ENCODE measurements around the gene LAMP2. TPM values are rescaled to one million over a fixed set of nuclear protein-coding genes. Genes with fewer than 3 reads are reported as not detected.

The LAMP2 gene
- total RNA-seq, 2 donors from 2014 or later: 43.4 to 77.2 TPM

- TF ChIP-seq, protein P1, sequence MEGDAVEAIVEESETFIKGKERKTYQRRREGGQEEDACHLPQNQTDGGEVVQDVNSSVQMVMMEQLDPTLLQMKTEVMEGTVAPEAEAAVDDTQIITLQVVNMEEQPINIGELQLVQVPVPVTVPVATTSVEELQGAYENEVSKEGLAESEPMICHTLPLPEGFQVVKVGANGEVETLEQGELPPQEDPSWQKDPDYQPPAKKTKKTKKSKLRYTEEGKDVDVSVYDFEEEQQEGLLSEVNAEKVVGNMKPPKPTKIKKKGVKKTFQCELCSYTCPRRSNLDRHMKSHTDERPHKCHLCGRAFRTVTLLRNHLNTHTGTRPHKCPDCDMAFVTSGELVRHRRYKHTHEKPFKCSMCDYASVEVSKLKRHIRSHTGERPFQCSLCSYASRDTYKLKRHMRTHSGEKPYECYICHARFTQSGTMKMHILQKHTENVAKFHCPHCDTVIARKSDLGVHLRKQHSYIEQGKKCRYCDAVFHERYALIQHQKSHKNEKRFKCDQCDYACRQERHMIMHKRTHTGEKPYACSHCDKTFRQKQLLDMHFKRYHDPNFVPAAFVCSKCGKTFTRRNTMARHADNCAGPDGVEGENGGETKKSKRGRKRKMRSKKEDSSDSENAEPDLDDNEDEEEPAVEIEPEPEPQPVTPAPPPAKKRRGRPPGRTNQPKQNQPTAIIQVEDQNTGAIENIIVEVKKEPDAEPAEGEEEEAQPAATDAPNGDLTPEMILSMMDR (IDR thresholded peaks at IDR 0.05): no peak
- H3K27me3 ChIP-seq: no peaks in the 10 kb centered on the region
- no peak overlapping the region for H3K4me3 ChIP-seq
- no peaks in the 10 kb centered on the region for H3K36me3 ChIP-seq
- no peaks in the 10 kb centered on the region for H3K9me3 ChIP-seq
- DNase-seq: no peak
- intact Hi-C loops (cut with DNase I): loop anchor here (5.0 kb wide), 1 partner anchor 97 kb away; no protein-coding TSS in a partner anchor
- H3K4me1 ChIP-seq: no peaks in the 10 kb centered on the region
- H3K9ac ChIP-seq (ENCODE audit: low read depth in 2 of 2, low read length in 2 of 2): no peak overlapping the region
- no peak overlapping the region for H3K27ac ChIP-seq
Observed at GRCh38 chrX:120379937-120380681, 89.0 kb downstream of the LAMP2 start.

DNA sequence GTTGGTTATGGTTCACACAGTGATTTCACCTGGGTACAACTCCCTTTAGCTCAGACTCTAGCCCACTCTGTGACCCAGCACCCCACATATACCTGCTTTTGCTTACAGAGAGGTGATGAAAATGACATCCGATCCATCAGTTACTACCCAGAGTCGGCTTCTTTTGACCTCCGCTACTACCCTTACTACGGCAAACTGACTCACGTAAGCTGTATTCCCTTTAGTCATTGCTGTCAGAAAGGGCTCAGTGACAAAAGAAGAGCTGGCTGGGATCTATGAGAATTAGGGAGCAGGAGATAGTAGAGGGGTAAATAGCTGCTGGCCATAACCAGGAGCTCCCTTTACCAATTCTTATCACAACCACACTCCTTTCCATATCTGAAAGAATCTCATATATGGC lies 90.5 kb downstream of the LAMP2 start:
- Histone ChIP-seq H3K9me3 (no peaks in the 10 kb centered on the region), H3K4me1 (no peaks in the 10 kb centered on the region), H3K27ac (no peak overlapping the region), H3K4me3 (no peak overlapping the region), H3K9ac (ENCODE audit: low read depth in 2 of 2, low read length in 2 of 2) (no peak overlapping the region), H3K27me3 (no peaks in the 10 kb centered on the region), H3K36me3 (no peaks in the 10 kb centered on the region)
- DNase-seq: no peak
- intact Hi-C loops (cut with DNase I): no loop called here
- TF ChIP-seq, protein P1 (IDR thresholded peaks at IDR 0.05): no peak

Other genes with a start within 250 kb of the LAMP2 start
- gene ZBTB33, start 218.5 kb downstream of the LAMP2 start, total RNA-seq: 10 to 100 TPM; 11.3 to 13.6 TPM
- gene TMEM255A, start 157.8 kb downstream of the LAMP2 start, total RNA-seq: 1 to 10 TPM; 1.1 to 2.6 TPM
- not detected for gene ATP1B4, start 107.2 kb downstream of the LAMP2 start, total RNA-seq
- 10 to 100 TPM; 29.7 to 38.1 TPM for gene CUL4B, start 91.7 kb upstream of the LAMP2 start, total RNA-seq
- gene MCTS1, start 134.8 kb upstream of the LAMP2 start, total RNA-seq: 10 to 100 TPM; 37.6 to 60.4 TPM
- 10 to 100 TPM; 31.4 to 31.5 TPM for gene C1GALT1C1, start 160.8 kb upstream of the LAMP2 start, total RNA-seq

Measured in colonic mucosa (tissue), 4 donors.